ENCODE measurements around the gene UGT3A2.
"Not testable (repeated sequence)": the region's sequence is repeated elsewhere in the genome, so short reads cannot be mapped to it uniquely, and the experiment has no call there.

UGT3A2 gene

GRCh38 chr5:36049949-36050348 lies 16.7 kb downstream of the UGT3A2 start:
- no peak for DNase-seq

GRCh38 chr5:36047384-36048160 lies 19.1 kb downstream of the UGT3A2 start:
- no peak for DNase-seq

GRCh38 chr5:36045895-36046294 lies 20.8 kb downstream of the UGT3A2 start:
- DNase-seq = no peak

GRCh38 chr5:36041537-36041845 lies 25.2 kb downstream of the UGT3A2 start:
- no peak for DNase-seq

GRCh38 chr5:36040651-36041536 lies 25.8 kb downstream of the UGT3A2 start:
- no peak for DNase-seq

- no peak for DNase-seq
These were observed 31.0 kb downstream of the UGT3A2 start for GRCh38 chr5:36035696-36036095.

GRCh38 chr5:36034536-36035134 lies 32.0 kb downstream of the UGT3A2 start:
- not testable (repeated sequence) for DNase-seq

- DNase-seq = no peak
These were observed 33.2 kb downstream of the UGT3A2 start for GRCh38 chr5:36033486-36033885.

GRCh38 chr5:36033047-36033446 lies 33.6 kb downstream of the UGT3A2 start:
- DNase-seq = no peak

- no peak for DNase-seq
These were observed 35.5 kb downstream of the UGT3A2 start for GRCh38 chr5:36031223-36031622.

GRCh38 chr5:36029914-36030313 lies 36.8 kb downstream of the UGT3A2 start:
- no peak for DNase-seq

GRCh38 chr5:36028816-36029465 lies 37.7 kb downstream of the UGT3A2 start:
- no peak for DNase-seq

GRCh38 chr5:36027711-36028110 lies 39.0 kb downstream of the UGT3A2 start:
- DNase-seq = no peak

- DNase-seq = no peak
These were observed 39.8 kb downstream of the UGT3A2 start for GRCh38 chr5:36026706-36027465.

- not testable (repeated sequence) for DNase-seq
These were observed 44.4 kb downstream of the UGT3A2 start for GRCh38 chr5:36022246-36022645.

GRCh38 chr5:36019584-36019983 lies 47.1 kb downstream of the UGT3A2 start:
- DNase-seq = not testable (repeated sequence)

- DNase-seq = no peak
These were observed 49.1 kb downstream of the UGT3A2 start for GRCh38 chr5:36017622-36018021.

GRCh38 chr5:36017004-36017403 lies 49.7 kb downstream of the UGT3A2 start:
- no peak for DNase-seq

GRCh38 chr5:36013182-36013581 lies 53.5 kb downstream of the UGT3A2 start:
- no peak for DNase-seq

GRCh38 chr5:36009698-36010097 lies 57.0 kb downstream of the UGT3A2 start:
- DNase-seq = no peak

GRCh38 chr5:36007366-36007765 lies 59.3 kb downstream of the UGT3A2 start:
- DNase-seq = no peak

GRCh38 chr5:36006163-36006562 lies 60.5 kb downstream of the UGT3A2 start:
- no peak for DNase-seq

Measured in activated T-cell treated with anti-CD3 and anti-CD28 coated beads, Interleukin-2, amount 50 U/mL, for 1 hour (primary cell).